ENCODE measurements around the gene MPRIP.
A peak's percentile ranks its signal among the peaks of the same experiment; 100 is the strongest.
"Not testable (repeated sequence)": the region's sequence is repeated elsewhere in the genome, so short reads cannot be mapped to it uniquely, and the experiment has no call there.

MPRIP gene

GRCh38 chr17:17130077-17130844 lies 88.0 kb downstream of the MPRIP start:
- DNase-seq: no peak

- no peak for DNase-seq
Measured at GRCh38 chr17:17131839-17132238, 89.6 kb downstream of the MPRIP start.

- no peak for DNase-seq
Measured at GRCh38 chr17:17132746-17133145, 90.5 kb downstream of the MPRIP start.

- no peak for DNase-seq
Measured at GRCh38 chr17:17134051-17134956, 92.0 kb downstream of the MPRIP start.

- DNase-seq: no peak
Measured at GRCh38 chr17:17134957-17135333, 92.7 kb downstream of the MPRIP start.

- not testable (repeated sequence) for DNase-seq
Measured at GRCh38 chr17:17136221-17136620, 94.0 kb downstream of the MPRIP start.

- DNase-seq: no peak
Measured at GRCh38 chr17:17137731-17138585, 95.7 kb downstream of the MPRIP start.

- DNase-seq: peak; percentile 34
Measured at GRCh38 chr17:17139972-17140589, 97.8 kb downstream of the MPRIP start.

- DNase-seq: no peak
Measured at GRCh38 chr17:17140590-17140980, 98.3 kb downstream of the MPRIP start.

GRCh38 chr17:17141279-17141678 lies 99.0 kb downstream of the MPRIP start:
- DNase-seq: no peak

- no peak for DNase-seq
Measured at GRCh38 chr17:17141860-17142552, 99.7 kb downstream of the MPRIP start.

- DNase-seq: no peak
Measured at GRCh38 chr17:17142556-17142955, 100.3 kb downstream of the MPRIP start.

GRCh38 chr17:17143501-17143900 lies 101.2 kb downstream of the MPRIP start:
- DNase-seq: no peak

GRCh38 chr17:17144061-17144460 lies 101.8 kb downstream of the MPRIP start:
- no peak for DNase-seq

GRCh38 chr17:17144916-17145665 lies 102.8 kb downstream of the MPRIP start:
- no peak for DNase-seq

- no peak for DNase-seq
Measured at GRCh38 chr17:17146786-17147406, 104.6 kb downstream of the MPRIP start.

- DNase-seq: no peak
Measured at GRCh38 chr17:17147821-17148220, 105.6 kb downstream of the MPRIP start.

- DNase-seq: no peak
Measured at GRCh38 chr17:17149520-17150447, 107.5 kb downstream of the MPRIP start.

GRCh38 chr17:17150448-17150800 lies 108.2 kb downstream of the MPRIP start:
- DNase-seq: no peak

GRCh38 chr17:17151055-17151454 lies 108.8 kb downstream of the MPRIP start:
- DNase-seq: no peak

Measured in NCI-H2107 (cell line).